Measurements from ENCODE around the gene TSPYL1.
"Not testable (repeated sequence)": the region's sequence is repeated elsewhere in the genome, so short reads cannot be mapped to it uniquely, and the experiment has no call there.

TSPYL1 gene

GRCh38 chr6:116279232-116280160 is at the start of gene TSPYL1:
Gene TSPYL1 (minus strand): TSS chr6:116279930. CDS start chr6:116279830, 100 bp downstream.
- peak; percentile 99 for DNase-seq

- DNase-seq, result no peak
Observed at GRCh38 chr6:116329156-116329555, 49.4 kb upstream of the TSPYL1 start.

GRCh38 chr6:116328528-116328903 is 48.8 kb upstream of the TSPYL1 start:
- no peak for DNase-seq

GRCh38 chr6:116327803-116328527 is 48.2 kb upstream of the TSPYL1 start:
- no peak for DNase-seq

GRCh38 chr6:116326996-116327395 is 47.3 kb upstream of the TSPYL1 start:
- no peak for DNase-seq

- no peak for DNase-seq
Observed at GRCh38 chr6:116326181-116326671, 46.5 kb upstream of the TSPYL1 start.

GRCh38 chr6:116325634-116326132 is 46.0 kb upstream of the TSPYL1 start:
- not testable (repeated sequence) for DNase-seq

- no peak for DNase-seq
Observed at GRCh38 chr6:116323863-116324262, 44.1 kb upstream of the TSPYL1 start.

GRCh38 chr6:116321933-116322332 is 42.2 kb upstream of the TSPYL1 start:
- DNase-seq, result not testable (repeated sequence)

GRCh38 chr6:116316772-116317467 is 37.2 kb upstream of the TSPYL1 start:
- peak; percentile 19 for DNase-seq

GRCh38 chr6:116314878-116315277 is 35.1 kb upstream of the TSPYL1 start:
- DNase-seq, result peak; percentile 18

GRCh38 chr6:116314218-116314617 is 34.5 kb upstream of the TSPYL1 start:
- no peak for DNase-seq

- no peak for DNase-seq
Observed at GRCh38 chr6:116313101-116313776, 33.5 kb upstream of the TSPYL1 start.

GRCh38 chr6:116309657-116310056 is 29.9 kb upstream of the TSPYL1 start:
- DNase-seq, result no peak

GRCh38 chr6:116309001-116309400 is 29.3 kb upstream of the TSPYL1 start:
- no peak for DNase-seq

- no peak for DNase-seq
Observed at GRCh38 chr6:116307633-116308032, 27.9 kb upstream of the TSPYL1 start.

- no peak for DNase-seq
Observed at GRCh38 chr6:116307001-116307400, 27.3 kb upstream of the TSPYL1 start.

- DNase-seq, result no peak
Observed at GRCh38 chr6:116304538-116305097, 24.9 kb upstream of the TSPYL1 start.

- DNase-seq, result no peak
Observed at GRCh38 chr6:116301104-116301503, 21.4 kb upstream of the TSPYL1 start.

- DNase-seq, result no peak
Observed at GRCh38 chr6:116300566-116300965, 20.8 kb upstream of the TSPYL1 start.

- no peak for DNase-seq
Observed at GRCh38 chr6:116298973-116299372, 19.2 kb upstream of the TSPYL1 start.

GRCh38 chr6:116298273-116298672 is 18.5 kb upstream of the TSPYL1 start:
- no peak for DNase-seq
